Adrenal gland (tissue), 12 donors: Measurements from ENCODE around the gene COL25A1. TPM values are rescaled to one million over a fixed set of nuclear protein-coding genes. Genes with fewer than 3 reads are reported as not detected.

Source experiments
- DNase-seq, 7 donors: peaks; one replicate each; pipeline ENCODE4 v3.0.0-alpha.2; 2019 to 2020
- H3K27ac ChIP-seq, 5 donors: fragments of 200-600 bp; sonication (generic) in 4 of 5; 1 replicate in 3 of 5; 2 replicates in 2 of 5; pipeline versions ENCODE4 v1.5.1 to v1.8.0; 2016 to 2020; ENCODE audit warnings: mild to moderate bottlenecking in 1 of 5
- H3K27me3 ChIP-seq: fragments of 200-600 bp; 2 replicates; pipeline ENCODE4 v1.8.0; 2021
- H3K36me3 ChIP-seq, 2 donors: fragments of 200-600 bp; replicated peaks in 1 of 2; 1 replicate in 1 of 2; 2 replicates in 1 of 2; pipeline versions ENCODE4 v1.5.1 to v1.8.0; 2018 to 2022
- H3K4me1 ChIP-seq, 2 donors: fragments of 200-600 bp; replicated peaks in 1 of 2; 1 replicate in 1 of 2; 2 replicates in 1 of 2; pipeline versions ENCODE4 v1.5.1 to v1.8.0; 2018 to 2021
- H3K4me3 ChIP-seq, 4 donors: fragments of 200-600 bp; sonication (generic) in 3 of 4; one replicate each; pipeline ENCODE4 v1.5.1; 2016 to 2018
- H3K9me3 ChIP-seq, 3 donors: fragments of 200-600 bp; sonication (generic) in 1 of 3; replicated peaks in 1 of 3; 1 replicate in 2 of 3; 2 replicates in 1 of 3; pipeline versions ENCODE4 v1.5.1 to v1.8.0; 2016 to 2021
- CTCF ChIP-seq, 6 experiments: fragments of 450-650 bp in 4 of 6; fragments of 200-600 bp in 2 of 6; sonication (generic) in 1 of 6; IDR thresholded peaks; 1 replicate in 5 of 6; 2 replicates in 1 of 6; pipeline versions ENCODE4 v1.5.1 to v1.8.0; 2016 to 2021; ENCODE audit warnings: antibody characterized with exemption in 6 of 6, mild to moderate bottlenecking in 2 of 6, moderate library complexity in 1 of 6
- POLR2A ChIP-seq, 2 donors: fragments of 450-650 bp; IDR thresholded peaks; one replicate each; pipeline ENCODE4 v1.6.1; 2017; ENCODE audit warnings: antibody characterized with exemption in 2 of 2, mild to moderate bottlenecking in 2 of 2, moderate library complexity in 1 of 2
- WGBS, 4 donors: extraction: QIAGEN DNeasy Blood & Tissue Kit in 2 of 4; methylation state at CpG; one replicate each; pipeline versions ENCODE4 v1.1.5 to v1.1.7; 2013 to 2017; 5-methylcytosine and 5-hydroxymethylcytosine counted together
- intact Hi-C, 2 donors: fragments of 100-400 bp; cut with DNase I; formaldehyde crosslinking; loops; one replicate each; pipeline versions ENCODE4 v1.14.1 to v1.15.0; 2022 to 2023
- polyA plus RNA-seq, 3 donors: library from polyadenylated mRNA; stranded (reverse); fragments of 200-250 nt in 2 of 3; fragments of 350-450 nt in 1 of 3; fragmentation: Illumina TruSeq in 1 of 3; extraction: RNeasy Lipid Tissue Mini Kit (QIAGEN cat#74804) in 1 of 3; gene quantifications; one replicate each; pipeline ENCODE4 v1.2.3, GENCODE V29; 2013 to 2014
- total RNA-seq, 9 donors: library from RNA; depleted of rRNA in 4 of 9; stranded (reverse); fragments of >200 nt in 4 of 9; fragments of 120-200 nt in 1 of 9; fragmentation: NEBNext Ultra II Directional in 1 of 9; extraction: Animal tissue kit (Norgen Biotek cat#: 25700) in 1 of 9; gene quantifications; one replicate each; pipeline versions ENCODE4 v1.1.0 to v1.2.4, GENCODE V29; 2013 to 2023
- donor health status: healthy with polysubstance abuse.
- donor health status: Bipolar disorder and iron deficiency.
- donor health status: DM: yes; HTN: yes; CAD: no.
- donor health status: DM: no; HTN: no; CAD: no.
- donor health status: DM: no; HTN: no; CAD: no.
- donor health status: DM: yes; HTN: yes; CAD: no.

The COL25A1 gene
- total and polyA plus RNA-seq, 12 donors = 0.05 to 2.1 (median 0.47) TPM

- intact Hi-C loops = no loop called here
- no peak for DNase-seq
- Histone ChIP-seq H3K4me1 (no peaks in the 10 kb centered on the region), H3K27ac (no peak overlapping the region), H3K4me3 (no peak overlapping the region), H3K36me3 (no peaks in the 10 kb centered on the region), H3K27me3 (no peaks in the 10 kb centered on the region), H3K9me3 (no peaks in the 10 kb centered on the region)
- TF ChIP-seq CTCF (IDR thresholded peaks at IDR 0.05) (no peak), POLR2A (IDR thresholded peaks at IDR 0.05) (no peak)
- WGBS, 4 donors = 46 to 59% (median 54%) methylated on average over 3 of the region's 3 CpGs
These were observed 336.9 kb downstream of the COL25A1 start for GRCh38 chr4:108965472-108966076.

DNA sequence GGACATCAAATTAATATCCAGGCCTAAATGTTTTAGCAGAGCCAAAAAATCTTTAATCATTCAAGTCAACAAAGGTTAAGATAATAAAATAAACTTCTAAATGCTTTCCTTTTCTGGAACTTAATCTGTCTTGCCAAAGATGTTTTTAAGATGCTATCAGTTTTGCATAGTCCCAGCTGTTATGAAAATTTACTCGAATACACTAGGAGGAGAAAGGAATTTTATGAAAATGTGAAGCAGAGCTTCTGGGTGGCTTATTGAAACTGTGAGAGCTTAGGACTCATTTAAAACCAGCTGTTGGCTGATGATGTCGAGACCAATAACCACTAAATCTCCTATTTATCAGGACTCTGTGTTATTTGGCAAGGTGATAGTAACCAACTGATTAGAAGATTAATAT, 337.4 kb downstream of the COL25A1 start:
- Histone ChIP-seq H3K4me1 (no peaks in the 10 kb centered on the region), H3K36me3 (no peaks in the 10 kb centered on the region), H3K9me3 (no peaks in the 10 kb centered on the region), H3K27ac (no peak overlapping the region), H3K27me3 (no peaks in the 10 kb centered on the region), H3K4me3 (no peak overlapping the region)
- intact Hi-C loops = no loop called here
- 37 to 50% (median 45%) methylated on average over 2 of the region's 2 CpGs for WGBS, 4 donors
- no peak for TF ChIP-seq CTCF (IDR thresholded peaks at IDR 0.05)
- no peak for TF ChIP-seq POLR2A (IDR thresholded peaks at IDR 0.05)
- no peak for DNase-seq

DNA sequence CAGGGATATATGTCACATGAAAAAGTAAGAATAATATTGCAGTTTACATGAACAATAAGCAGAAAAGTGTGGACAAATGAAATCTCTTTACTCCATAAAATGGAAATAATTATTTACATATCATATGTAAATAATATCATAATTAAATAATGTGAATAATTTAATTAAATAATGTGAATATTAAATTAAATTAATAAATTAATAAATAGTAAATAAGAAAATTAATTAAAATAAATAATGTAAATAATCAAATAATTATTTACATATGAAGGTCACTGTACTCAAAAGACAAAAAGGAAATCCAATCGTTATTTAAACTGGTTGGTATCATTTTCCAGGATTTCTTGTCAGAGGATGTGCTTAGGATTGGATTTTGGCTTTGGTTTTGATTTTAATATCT, 338.5 kb downstream of the COL25A1 start:
- no peaks in the 10 kb centered on the region for H3K36me3 ChIP-seq
- TF ChIP-seq POLR2A (IDR thresholded peaks at IDR 0.05) = no peak
- no peak for TF ChIP-seq CTCF (IDR thresholded peaks at IDR 0.05)
- no peak overlapping the region for H3K4me3 ChIP-seq
- 73 to 86% (median 76%) methylated on average over 1 of the region's 1 CpG for WGBS, 4 donors
- H3K4me1 ChIP-seq = no peaks in the 10 kb centered on the region
- DNase-seq = no peak
- no peak overlapping the region for H3K27ac ChIP-seq
- H3K9me3 ChIP-seq = no peaks in the 10 kb centered on the region
- intact Hi-C loops = no loop called here
- no peaks in the 10 kb centered on the region for H3K27me3 ChIP-seq

DNA sequence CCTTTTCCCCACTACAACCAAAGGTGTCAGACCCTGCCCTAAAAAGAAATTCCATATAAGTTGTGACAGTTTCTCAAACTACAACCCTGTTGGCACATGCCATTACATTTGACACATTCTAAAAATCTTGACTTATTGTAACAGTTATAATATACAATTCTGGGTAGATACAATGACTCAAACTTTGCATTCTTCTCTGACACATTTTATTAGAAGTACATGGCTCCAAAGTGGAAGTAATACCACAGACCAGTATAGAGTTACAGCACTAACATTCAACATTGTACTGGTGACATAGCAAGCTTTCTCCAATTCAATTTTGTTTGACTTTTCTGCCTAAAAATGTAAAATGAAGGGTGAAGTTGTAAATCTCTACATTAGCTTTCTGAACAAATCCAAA, 343.0 kb downstream of the COL25A1 start:
- Histone ChIP-seq H3K27me3 (no peaks in the 10 kb centered on the region), H3K4me3 (no peak overlapping the region), H3K36me3 (no peaks in the 10 kb centered on the region), H3K27ac (no peak overlapping the region), H3K9me3 (no peaks in the 10 kb centered on the region), H3K4me1 (no peaks in the 10 kb centered on the region)
- intact Hi-C loops = no loop called here
- TF ChIP-seq POLR2A (IDR thresholded peaks at IDR 0.05) (no peak), CTCF (IDR thresholded peaks at IDR 0.05) (no peak)
- DNase-seq = no peak
